Head of caudate nucleus (tissue), 42 donors: ENCODE data around the gene FAM161B.
A peak's percentile ranks its signal among the peaks of the same experiment; 100 is the strongest.

Experiments
- DNase-seq, 42 donors: peaks; one replicate each; pipeline versions ENCODE4 v3.0.0 to v3.0.0-alpha.2; 2020 to 2021; ENCODE audit warnings: mixed read lengths in 7 of 42
- intact Hi-C: fragments of 100-400 bp; cut with DNase I; formaldehyde crosslinking; loops from one replicate; pipeline ENCODE4 v1.15.0; 2022

The FAM161B gene

DNA sequence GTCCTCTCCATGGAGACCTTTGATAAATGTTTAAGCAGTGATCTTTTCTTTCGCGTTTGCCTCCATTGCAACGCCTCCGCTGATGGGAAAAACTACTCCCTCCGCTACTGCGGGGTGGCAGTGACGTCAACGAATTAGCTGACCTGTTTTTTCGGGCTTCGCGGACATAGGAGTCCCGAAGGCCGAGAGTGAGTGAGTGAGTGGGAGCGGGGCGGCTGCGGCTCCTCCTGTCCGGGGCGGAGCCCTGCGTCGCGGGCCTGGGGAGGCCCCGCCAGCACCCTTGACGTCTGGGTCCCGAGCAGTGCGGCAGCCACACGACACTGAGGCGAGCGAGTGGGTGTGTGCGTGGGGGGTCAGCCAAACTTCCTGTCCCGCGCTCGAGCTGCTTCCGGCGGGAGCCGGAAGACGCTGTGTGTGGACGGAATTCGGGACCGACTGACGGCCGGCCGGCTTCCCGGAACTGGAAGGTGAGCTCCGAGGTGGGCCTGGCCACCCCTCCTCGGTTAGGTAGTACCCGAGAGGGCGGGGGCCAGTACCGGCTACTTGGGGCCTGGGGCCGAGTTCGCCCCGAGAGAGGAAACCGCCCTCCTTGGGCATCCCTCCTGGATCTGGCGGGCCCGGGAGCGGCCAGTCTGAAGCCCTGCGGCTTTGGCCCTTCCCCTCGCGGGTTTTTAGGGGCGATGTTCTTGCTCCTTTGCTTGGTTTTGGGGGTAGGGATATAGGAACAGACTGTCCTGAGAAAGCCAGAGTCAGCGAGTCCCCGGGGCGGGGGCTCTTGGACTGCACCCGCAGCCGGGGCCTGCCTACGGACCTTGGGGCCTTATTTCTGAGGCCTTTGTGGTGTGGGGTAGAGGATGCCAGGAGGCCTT, 63.2 kb downstream of the FAM161B start, which contains the start of gene ZNF410:
Gene ZNF410 (plus strand): TSS at position 411 of the 869 bp plus-strand sequence. CDS start 5,317 bp downstream, outside the sequence.
- DNase-seq, result peak; percentile 73 to 96 (median 90)
- intact Hi-C loops, result no loop called here

DNA sequence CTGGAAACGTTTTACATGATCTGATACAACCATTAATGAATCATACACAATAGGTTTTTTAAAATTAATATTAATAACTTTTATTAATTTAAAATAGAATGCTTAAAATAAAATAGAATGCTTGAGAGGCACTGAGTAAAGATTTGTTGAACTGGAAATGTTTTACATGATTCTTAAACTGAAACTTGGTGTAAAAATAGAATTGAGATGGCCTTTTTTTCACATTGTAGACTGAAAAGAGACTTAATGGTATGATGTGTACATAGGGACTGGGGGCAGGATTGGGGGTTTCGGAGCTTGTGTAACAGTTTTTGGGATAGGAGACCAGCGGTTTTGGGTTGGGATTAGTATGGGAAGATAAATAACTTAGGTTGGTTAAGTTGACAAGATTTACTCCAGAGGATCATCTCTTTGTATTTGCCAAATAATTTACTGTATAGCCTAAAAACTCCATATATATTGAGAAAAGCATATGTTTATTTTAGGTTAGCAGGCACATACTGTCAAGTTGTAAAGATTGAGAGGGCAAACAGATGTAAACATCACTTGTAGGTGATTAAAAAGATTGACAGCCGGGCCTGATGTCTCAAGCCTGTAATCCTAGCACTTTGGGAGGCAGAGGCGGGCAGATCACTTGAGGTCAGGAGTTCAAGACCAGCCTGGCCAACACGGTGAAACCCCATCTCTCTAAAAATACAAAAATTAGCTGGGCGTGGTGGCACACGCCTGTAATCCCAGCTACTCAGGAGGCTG, 65.3 kb downstream of the FAM161B start:
- intact Hi-C loops, result no loop called here
- DNase-seq, result no peak
